Keratinocyte (primary cell): Measurements from ENCODE around the gene DNM1. TPM values are rescaled to one million over a fixed set of nuclear protein-coding genes. Genes with fewer than 3 reads are reported as not detected.

ENCODE experiments used
- DNase-seq: peaks from one replicate; pipeline ENCODE4 v3.0.0-alpha.2; 2011; ENCODE audit warnings: low read depth, missing footprints, low spot score
- FAIRE-seq: peaks from 2 replicates; lab custom pipeline; 2011; peaks lifted over from hg19 to GRCh38; lab: Jason Lieb, UNC
- H2AFZ ChIP-seq: 2 replicates; pipeline ENCODE4 v1.6.0; 2012; ENCODE audit warnings: low read length, control low read depth, inconsistent platforms; ENCODE audit not compliant: control insufficient read depth
- H3K27ac ChIP-seq: 2 replicates; pipeline ENCODE4 v1.5.1; 2011; ENCODE audit warnings: low read length; ENCODE audit not compliant: control insufficient read depth, insufficient read depth
- H3K27me3 ChIP-seq: 3 replicates; pipeline ENCODE4 v1.6.0; 2011; ENCODE audit warnings: low read length; ENCODE audit not compliant: control insufficient read depth, insufficient read depth; ENCODE audit errors: extremely low read depth
- H3K36me3 ChIP-seq, 2 experiments: 2 replicates in 1 of 2; 3 replicates in 1 of 2; pipeline ENCODE4 v1.5.1; 2011; ENCODE audit warnings: low read length in 2 of 2, mild to moderate bottlenecking in 1 of 2; ENCODE audit not compliant: control insufficient read depth in 2 of 2, insufficient read depth in 2 of 2; ENCODE audit errors: extremely low read depth in 1 of 2
- H3K4me1 ChIP-seq: 3 replicates; pipeline ENCODE4 v1.5.1; 2011; ENCODE audit warnings: low read length; ENCODE audit not compliant: control insufficient read depth, insufficient read depth; ENCODE audit errors: extremely low read depth
- H3K4me2 ChIP-seq: 3 replicates; pipeline ENCODE4 v1.6.0; 2011; ENCODE audit warnings: low read depth, low read length; ENCODE audit not compliant: control insufficient read depth, insufficient read depth; ENCODE audit errors: extremely low read depth
- H3K4me3 ChIP-seq, 3 experiments: fragments of 200-600 bp in 1 of 3; sonication (generic) in 1 of 3; 2 replicates in 2 of 3; 3 replicates in 1 of 3; pipeline ENCODE4 v1.5.1; 2011 to 2016; ENCODE audit warnings: low read length in 3 of 3, mild to moderate bottlenecking in 3 of 3, control low read depth in 2 of 3, inconsistent platforms in 1 of 3, low read depth in 1 of 3, mixed read lengths in 1 of 3, mixed run types in 1 of 3, moderate library complexity in 1 of 3; ENCODE audit not compliant: control insufficient read depth in 2 of 3, insufficient read depth in 2 of 3; ENCODE audit errors: extremely low read depth in 1 of 3
- H3K79me2 ChIP-seq: 2 replicates; pipeline ENCODE4 v1.6.0; 2012; ENCODE audit warnings: low read length; ENCODE audit not compliant: control insufficient read depth, insufficient read depth
- H3K9ac ChIP-seq: 3 replicates; pipeline ENCODE4 v1.6.0; 2011; ENCODE audit warnings: low read length; ENCODE audit not compliant: control insufficient read depth, insufficient read depth; ENCODE audit errors: extremely low read depth
- H3K9me1 ChIP-seq: 3 replicates; pipeline ENCODE4 v1.6.0; 2011; ENCODE audit warnings: low read length; ENCODE audit not compliant: control insufficient read depth, insufficient read depth; ENCODE audit errors: extremely low read depth
- H3K9me3 ChIP-seq: 2 replicates; pipeline ENCODE4 v1.5.1; 2012; ENCODE audit warnings: low read depth, low read length; ENCODE audit not compliant: control insufficient read depth
- H4K20me1 ChIP-seq: 3 replicates; pipeline ENCODE4 v1.6.0; 2011; ENCODE audit warnings: low read length; ENCODE audit not compliant: control insufficient read depth, insufficient read depth; ENCODE audit errors: extremely low read depth
- EZH2 ChIP-seq: IDR thresholded peaks from one replicate; pipeline ENCODE4 v1.6.1; 2012; ENCODE audit warnings: inconsistent platforms, mild to moderate bottlenecking, low read length, moderate library complexity
- dilution Hi-C: fragments of 300-500 bp; cut with MboI; formaldehyde crosslinking; loops from one replicate; pipeline ENCODE4 v1.7.0; 2020; ENCODE audit warnings: low sequenced_read_pairs; ENCODE audit not compliant: extremely low pct_ligation_motif_present
- polyA plus RNA-seq, 5 experiments: library from polyadenylated mRNA; depleted of rRNA in 3 of 5; stranded (reverse) in 3 of 5; stranded (forward) in 1 of 5; unstranded in 1 of 5; fragments of >200 nt; gene quantifications; 1 replicate in 1 of 5; 2 replicates in 3 of 5; 3 replicates in 1 of 5; pipeline versions ENCODE4 v1.2.1 to v1.2.3, GENCODE V29; 2011 to 2012; ENCODE audit warnings: missing spikeins in 2 of 5, low read depth in 1 of 5, low replicate concordance in 1 of 5
- TF ChIP-seq, protein P1 (sequence below), 3 experiments: IDR thresholded peaks in 1 of 3; conservative IDR thresholded peaks in 1 of 3; optimal IDR thresholded peaks in 1 of 3; 2 replicates in 2 of 3; 3 replicates in 1 of 3; pipeline versions ENCODE3 to v1.5.1; 2011; ENCODE audit warnings: low read length in 3 of 3, mild to moderate bottlenecking in 3 of 3, moderate library complexity in 2 of 3, control low read depth in 1 of 3, inconsistent platforms in 1 of 3; ENCODE audit not compliant: insufficient read depth in 2 of 3; ENCODE audit errors: extremely low read depth in 1 of 3

DNM1 gene
- polyA plus RNA-seq, 1 donor (not counting 4 experiments of a cell fraction or from before 2014, with no cell fraction given) = 0.25 TPM

DNA sequence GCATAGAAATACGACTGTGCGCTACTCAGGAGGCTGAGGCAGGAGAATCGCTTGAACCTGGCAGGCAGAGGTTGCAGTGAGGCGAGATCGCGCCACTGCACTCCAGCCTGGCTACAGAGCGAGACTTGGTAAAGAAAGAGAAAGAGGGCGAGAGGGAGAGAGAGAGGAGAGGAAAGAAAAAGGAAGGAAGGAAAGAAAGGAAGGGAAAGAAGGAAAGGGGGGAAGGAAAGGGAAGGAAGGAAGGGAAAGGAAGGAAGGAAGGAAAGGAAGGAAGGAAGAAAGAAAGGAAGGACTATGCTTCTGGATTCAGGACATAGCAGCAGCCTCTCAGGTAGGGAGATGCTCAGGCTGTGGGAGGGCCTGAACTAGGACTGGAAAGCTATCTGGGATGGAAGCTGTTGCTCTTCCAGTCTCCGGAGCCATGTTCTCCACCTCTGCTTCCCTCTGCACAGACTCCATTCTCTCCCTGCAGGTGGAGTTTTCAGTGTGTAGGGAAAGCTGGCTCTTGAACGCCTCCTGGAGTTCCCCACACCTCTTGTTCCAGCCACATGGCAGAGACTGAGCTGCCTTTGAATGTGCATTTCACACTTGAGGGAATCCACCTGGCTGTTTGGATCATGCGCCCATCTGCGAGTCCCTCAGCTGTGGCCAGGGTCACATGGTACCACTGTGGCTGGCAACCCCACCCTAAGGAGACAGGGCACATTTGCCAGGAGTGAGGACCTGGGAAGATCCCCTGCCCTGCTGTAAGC lies 82.0 kb downstream of the DNM1 start:
- Histone ChIP-seq H3K4me3 (no peak overlapping the region), H4K20me1 (no peaks in the 10 kb centered on the region), H3K9me1 (peaks cover 2% of the 10 kb centered on the region), H3K27me3 (no peaks in the 10 kb centered on the region), H3K36me3 (peaks cover 0 to 16% of the 10 kb centered on the region in 2 experiments), H3K79me2 (no peaks in the 10 kb centered on the region), H3K4me2 (no peak overlapping the region), H2AFZ (no peak overlapping the region), H3K9ac (no peak overlapping the region), H3K27ac (no peak overlapping the region), H3K4me1 (no peaks in the 10 kb centered on the region), H3K9me3 (no peaks in the 10 kb centered on the region)
- dilution Hi-C loops = no loop called here
- TF ChIP-seq, protein P1, sequence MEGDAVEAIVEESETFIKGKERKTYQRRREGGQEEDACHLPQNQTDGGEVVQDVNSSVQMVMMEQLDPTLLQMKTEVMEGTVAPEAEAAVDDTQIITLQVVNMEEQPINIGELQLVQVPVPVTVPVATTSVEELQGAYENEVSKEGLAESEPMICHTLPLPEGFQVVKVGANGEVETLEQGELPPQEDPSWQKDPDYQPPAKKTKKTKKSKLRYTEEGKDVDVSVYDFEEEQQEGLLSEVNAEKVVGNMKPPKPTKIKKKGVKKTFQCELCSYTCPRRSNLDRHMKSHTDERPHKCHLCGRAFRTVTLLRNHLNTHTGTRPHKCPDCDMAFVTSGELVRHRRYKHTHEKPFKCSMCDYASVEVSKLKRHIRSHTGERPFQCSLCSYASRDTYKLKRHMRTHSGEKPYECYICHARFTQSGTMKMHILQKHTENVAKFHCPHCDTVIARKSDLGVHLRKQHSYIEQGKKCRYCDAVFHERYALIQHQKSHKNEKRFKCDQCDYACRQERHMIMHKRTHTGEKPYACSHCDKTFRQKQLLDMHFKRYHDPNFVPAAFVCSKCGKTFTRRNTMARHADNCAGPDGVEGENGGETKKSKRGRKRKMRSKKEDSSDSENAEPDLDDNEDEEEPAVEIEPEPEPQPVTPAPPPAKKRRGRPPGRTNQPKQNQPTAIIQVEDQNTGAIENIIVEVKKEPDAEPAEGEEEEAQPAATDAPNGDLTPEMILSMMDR (optimal IDR thresholded peaks at IDR 0.05 in 1 of 3, IDR thresholded peaks at IDR 0.05 in 1 of 3, conservative IDR thresholded peaks at IDR 0.05 in 1 of 3; ENCODE audit: extremely low read depth in 1 of 3, insufficient read depth in 2 of 3, low read length in 3 of 3) = no peak
- TF ChIP-seq EZH2 = no peak
- FAIRE-seq = no peak
- no peak for DNase-seq

DNA sequence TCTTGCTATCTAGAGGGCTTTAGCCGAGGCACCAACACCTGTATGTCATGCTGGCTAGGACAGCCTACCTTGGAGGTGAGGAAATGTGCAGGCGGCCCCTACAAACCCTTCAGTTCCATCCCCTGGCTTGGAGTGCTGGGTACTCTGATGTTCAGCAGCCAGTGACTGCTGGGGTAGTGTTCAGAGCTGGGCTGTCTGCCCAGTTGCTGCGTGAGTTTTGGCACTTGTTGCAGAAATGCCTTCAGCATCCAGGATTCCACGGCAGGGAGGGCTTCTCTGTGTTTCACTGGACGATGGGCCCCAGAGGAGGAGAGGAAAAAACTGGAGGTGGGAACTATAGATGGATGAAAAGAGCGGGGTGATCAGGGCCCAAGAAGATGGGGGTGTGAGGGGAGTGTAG lies 83.3 kb downstream of the DNM1 start:
- Histone ChIP-seq H3K4me3 (no peak overlapping the region), H3K4me2 (no peak overlapping the region), H3K27me3 (no peaks in the 10 kb centered on the region), H3K27ac (no peak overlapping the region), H3K4me1 (no peaks in the 10 kb centered on the region), H3K9me1 (peaks cover 2% of the 10 kb centered on the region), H3K9ac (no peak overlapping the region), H4K20me1 (no peaks in the 10 kb centered on the region), H3K36me3 (peaks cover 0 to 16% of the 10 kb centered on the region in 2 experiments), H3K9me3 (no peaks in the 10 kb centered on the region), H3K79me2 (no peaks in the 10 kb centered on the region), H2AFZ (no peak overlapping the region)
- TF ChIP-seq, protein P1 (optimal IDR thresholded peaks at IDR 0.05 in 1 of 3, IDR thresholded peaks at IDR 0.05 in 1 of 3, conservative IDR thresholded peaks at IDR 0.05 in 1 of 3; ENCODE audit: extremely low read depth in 1 of 3, insufficient read depth in 2 of 3, low read length in 3 of 3) = no peak
- TF ChIP-seq EZH2 = no peak
- no peak for DNase-seq
- dilution Hi-C loops = no loop called here
- FAIRE-seq = no peak
